ENCODE data around the gene C10orf71.

C10orf71 gene

DNA sequence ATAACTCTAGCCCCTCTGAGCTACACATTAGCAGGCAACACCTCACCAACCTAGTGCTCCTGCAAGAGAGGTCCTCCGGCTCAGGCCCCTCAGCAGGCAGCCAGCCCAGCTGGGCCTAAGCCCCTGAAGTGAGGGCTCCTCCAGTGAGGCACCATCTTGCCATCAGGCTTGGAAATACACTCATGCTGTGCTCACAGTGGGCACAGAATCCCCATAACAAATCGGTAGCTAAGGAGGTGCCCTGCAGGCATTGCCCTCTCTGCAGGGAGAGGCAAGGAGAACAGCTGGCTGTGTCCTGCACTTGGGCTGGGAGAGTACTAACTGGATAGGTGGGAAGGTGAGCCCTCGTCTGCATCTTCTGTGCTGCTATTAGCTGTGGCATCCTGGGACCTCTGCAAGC is 3.7 kb upstream of the C10orf71 start:
- no peak overlapping the region for H3K27ac Mint-ChIP-seq
- H3K36me3 Mint-ChIP-seq (ENCODE audit: low read depth): no peaks in the 10 kb centered on the region
- H3K4me1 Mint-ChIP-seq (ENCODE audit: low read depth): no peaks in the 10 kb centered on the region
- no peaks in the 10 kb centered on the region for H3K9me3 Mint-ChIP-seq
- H3K27me3 Mint-ChIP-seq (ENCODE audit: low read depth): peaks cover 8% of the 10 kb centered on the region
- no peak overlapping the region for H3K4me3 Mint-ChIP-seq

DNA sequence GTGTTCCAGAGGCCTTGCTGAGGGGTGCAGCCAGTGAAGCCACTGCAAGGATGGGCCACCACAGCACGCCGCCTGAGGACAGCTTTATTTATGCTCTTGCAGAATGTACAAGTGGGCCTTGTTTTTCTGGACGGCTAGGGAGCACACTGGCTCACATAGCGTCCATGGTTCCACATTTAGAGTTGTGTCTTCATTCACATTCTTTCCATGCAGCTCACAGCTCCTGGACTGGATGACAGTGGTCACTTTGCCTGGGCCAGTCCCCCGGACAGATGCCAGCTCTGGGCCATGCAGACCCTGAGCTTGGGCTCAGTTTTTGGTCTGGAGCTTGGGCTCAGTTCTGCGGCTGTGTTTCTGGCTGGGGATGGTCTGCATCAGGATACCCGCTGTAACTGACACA is 2.6 kb upstream of the C10orf71 start:
- H3K27ac Mint-ChIP-seq: no peak overlapping the region
- peaks cover 8% of the 10 kb centered on the region for H3K27me3 Mint-ChIP-seq (ENCODE audit: low read depth)
- no peaks in the 10 kb centered on the region for H3K36me3 Mint-ChIP-seq (ENCODE audit: low read depth)
- H3K4me3 Mint-ChIP-seq: no peak overlapping the region
- H3K9me3 Mint-ChIP-seq: no peaks in the 10 kb centered on the region
- H3K4me1 Mint-ChIP-seq (ENCODE audit: low read depth): no peaks in the 10 kb centered on the region

DNA sequence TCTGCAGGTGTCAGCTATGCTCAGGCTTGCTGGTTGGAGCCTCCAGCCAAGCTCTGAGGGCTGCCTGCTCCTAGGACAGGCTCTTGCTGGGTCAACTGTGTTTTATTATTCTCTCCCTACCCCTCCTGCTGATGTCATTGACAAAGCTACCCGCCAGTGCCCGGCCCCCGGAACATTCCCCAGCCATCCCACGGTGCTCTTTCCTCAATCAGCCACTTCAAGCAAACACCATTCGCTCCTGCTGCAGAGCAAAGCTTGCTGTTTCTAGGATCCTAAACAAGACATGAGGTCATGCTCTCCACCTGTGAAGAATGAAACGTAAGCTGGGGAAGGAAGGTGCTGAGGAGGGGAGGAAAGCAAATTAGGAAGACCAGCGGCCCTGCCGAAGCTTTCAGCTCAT is 2.1 kb upstream of the C10orf71 start:
- H3K9me3 Mint-ChIP-seq: no peaks in the 10 kb centered on the region
- peaks cover 6% of the 10 kb centered on the region for H3K27me3 Mint-ChIP-seq (ENCODE audit: low read depth)
- H3K4me1 Mint-ChIP-seq (ENCODE audit: low read depth): no peaks in the 10 kb centered on the region

DNA sequence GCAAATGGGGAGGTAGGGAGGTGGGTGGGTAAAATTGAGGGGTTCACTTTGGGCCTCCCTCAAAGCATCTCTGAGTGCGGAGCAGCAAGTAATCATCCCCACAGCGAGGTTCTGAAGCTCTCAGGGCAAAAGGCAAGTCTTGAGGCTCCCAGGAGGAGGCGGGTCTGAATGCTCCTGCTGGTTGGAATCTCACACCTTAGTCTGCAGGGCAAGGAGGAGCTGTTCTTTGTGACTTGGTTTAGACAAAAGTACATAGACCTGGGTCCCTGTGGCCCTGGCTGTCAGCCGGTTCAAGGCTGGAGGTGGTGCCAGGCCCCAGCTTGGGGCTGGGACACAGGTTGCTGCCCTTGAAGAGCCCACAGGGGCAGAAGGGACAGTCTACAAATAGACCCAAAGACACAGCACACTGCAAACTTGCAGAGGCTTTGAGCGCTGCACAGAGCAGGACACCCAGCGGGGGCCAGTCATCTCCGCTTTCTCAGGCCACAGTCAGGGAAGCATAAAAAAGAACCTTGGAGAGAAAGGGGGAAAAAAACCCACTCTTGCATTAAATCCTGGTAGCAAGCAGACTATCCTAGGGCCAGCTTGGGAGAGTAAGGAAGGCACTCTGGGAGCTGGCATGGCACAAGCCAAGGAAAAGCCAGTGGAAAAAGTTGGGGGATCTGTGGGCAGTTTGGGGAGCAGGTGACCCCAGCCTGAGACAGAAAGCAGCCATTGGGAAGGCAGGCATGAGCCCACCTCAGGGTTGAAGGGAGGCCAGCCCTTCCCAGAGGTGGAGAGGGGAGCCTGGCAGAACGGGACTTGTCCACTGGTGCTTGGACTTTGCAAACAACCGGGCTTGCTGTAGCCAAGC is 926 bp upstream of the C10orf71 start:
- no peaks in the 10 kb centered on the region for H3K27me3 Mint-ChIP-seq (ENCODE audit: low read depth)
- H3K36me3 Mint-ChIP-seq (ENCODE audit: low read depth): no peaks in the 10 kb centered on the region
- no peaks in the 10 kb centered on the region for H3K4me1 Mint-ChIP-seq (ENCODE audit: low read depth)
- H3K27ac Mint-ChIP-seq: no peak overlapping the region
- no peaks in the 10 kb centered on the region for H3K9me3 Mint-ChIP-seq
- H3K4me3 Mint-ChIP-seq: no peak overlapping the region

More for the DNA sequence above, 2.1 kb upstream of the C10orf71 start:
- no peaks in the 10 kb centered on the region for H3K36me3 Mint-ChIP-seq (ENCODE audit: low read depth)
- H3K27ac Mint-ChIP-seq: no peak overlapping the region
- H3K4me3 Mint-ChIP-seq: no peak overlapping the region

DNA sequence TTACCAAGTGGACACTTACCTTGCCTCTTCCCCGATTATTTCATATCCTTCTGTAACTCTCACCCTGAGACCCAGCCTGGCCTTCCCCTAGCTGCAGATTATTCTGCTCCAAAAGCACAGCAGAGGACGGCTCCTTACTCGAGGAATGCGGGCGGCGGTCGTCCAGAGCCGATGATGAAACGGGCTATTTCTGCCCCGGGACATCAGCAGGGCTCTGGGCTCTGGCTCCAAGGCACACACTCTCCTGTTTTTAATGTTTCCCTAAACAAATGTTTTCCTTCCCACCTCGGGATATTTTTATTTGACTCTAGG is 343 bp upstream of the C10orf71 start:
- Mint-ChIP-seq H3K27me3 (ENCODE audit: low read depth) (no peaks in the 10 kb centered on the region), H3K4me3 (no peak overlapping the region), H3K27ac (no peak overlapping the region), H3K9me3 (no peaks in the 10 kb centered on the region), H3K4me1 (ENCODE audit: low read depth) (no peaks in the 10 kb centered on the region), H3K36me3 (ENCODE audit: low read depth) (no peaks in the 10 kb centered on the region)

DNA sequence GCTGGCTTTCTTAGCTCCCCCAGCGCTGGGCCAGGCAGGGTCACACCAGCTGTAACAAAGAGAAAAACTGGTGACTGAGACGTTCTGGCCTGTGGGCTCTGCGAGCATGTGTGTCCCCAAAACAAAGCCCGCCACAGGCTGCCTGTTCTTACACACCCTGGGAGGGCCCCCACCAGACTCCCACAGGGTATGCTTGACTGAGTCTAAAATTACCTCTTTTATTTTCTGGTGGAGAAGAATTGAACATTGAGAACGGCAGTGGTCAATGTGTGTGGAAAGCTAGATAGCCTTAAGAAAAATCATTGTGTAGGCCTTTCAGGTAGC is 808 bp downstream of the C10orf71 start:
- no peaks in the 10 kb centered on the region for H3K27me3 Mint-ChIP-seq (ENCODE audit: low read depth)
- no peak overlapping the region for H3K4me3 Mint-ChIP-seq
- H3K36me3 Mint-ChIP-seq (ENCODE audit: low read depth): no peaks in the 10 kb centered on the region
- H3K27ac Mint-ChIP-seq: no peak overlapping the region
- no peaks in the 10 kb centered on the region for H3K4me1 Mint-ChIP-seq (ENCODE audit: low read depth)
- H3K9me3 Mint-ChIP-seq: no peaks in the 10 kb centered on the region

DNA sequence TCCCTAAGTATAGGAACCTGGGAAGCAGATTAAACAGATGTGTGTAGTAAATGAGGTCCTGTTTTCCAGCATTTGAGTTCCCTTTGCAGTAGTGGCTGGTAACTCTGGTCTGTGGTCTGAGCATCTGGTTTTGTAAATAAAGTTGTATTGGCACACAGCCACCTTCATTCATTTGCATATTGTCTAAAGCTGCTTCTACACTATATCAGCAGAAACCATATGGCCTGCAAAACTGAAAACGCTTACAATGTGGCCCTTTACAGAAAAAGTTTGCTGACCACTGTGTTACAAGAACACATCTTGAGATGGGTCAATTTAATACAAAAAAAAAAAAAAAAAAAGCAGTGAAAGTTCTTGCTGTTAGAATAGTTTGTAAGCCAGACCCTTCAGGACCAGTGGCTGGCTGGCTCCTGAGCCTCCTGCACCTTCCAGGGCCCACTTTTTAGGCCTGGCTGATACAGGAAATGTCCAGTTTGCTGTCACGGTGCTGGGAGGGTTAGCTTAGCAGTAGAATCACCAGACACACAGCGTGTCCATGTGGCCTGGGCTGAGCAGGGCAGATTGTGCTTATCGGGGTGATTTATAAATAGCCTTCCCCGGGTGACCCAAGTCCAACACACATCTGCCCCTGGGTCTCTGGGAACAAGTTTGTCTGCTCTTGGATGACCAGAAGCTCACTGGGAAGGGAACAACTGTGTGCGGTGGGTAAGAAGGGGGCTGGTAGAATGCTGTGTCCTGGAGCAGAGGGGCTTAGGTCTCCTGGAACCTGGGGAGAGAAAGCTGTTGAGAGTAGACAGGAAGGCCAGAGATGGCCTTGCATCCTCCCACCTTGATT is 1.4 kb downstream of the C10orf71 start:
- Mint-ChIP-seq H3K9me3 (no peaks in the 10 kb centered on the region), H3K4me1 (ENCODE audit: low read depth) (no peaks in the 10 kb centered on the region)

DNA sequence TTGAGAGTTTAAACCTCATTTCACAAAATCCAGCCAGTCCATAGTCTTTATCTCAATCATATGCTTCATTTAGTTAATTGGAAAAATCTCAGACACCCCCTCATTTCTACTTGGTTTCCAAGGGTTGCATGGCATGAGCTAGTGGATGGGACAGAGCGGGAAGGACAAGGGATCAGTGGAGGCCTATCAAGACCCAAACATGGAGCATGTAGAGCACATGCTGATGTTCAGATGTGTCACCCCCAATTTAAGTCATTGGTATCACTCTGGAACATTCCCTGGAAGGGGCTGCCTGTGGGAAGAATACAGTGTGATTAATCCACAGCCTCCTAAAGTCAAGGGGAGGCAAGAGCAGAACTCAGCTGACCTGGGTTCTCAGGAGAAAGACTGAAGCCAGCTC is 2.3 kb downstream of the C10orf71 start:
- Mint-ChIP-seq H3K27ac (no peak overlapping the region), H3K9me3 (no peaks in the 10 kb centered on the region), H3K27me3 (ENCODE audit: low read depth) (no peaks in the 10 kb centered on the region), H3K4me3 (no peak overlapping the region), H3K4me1 (ENCODE audit: low read depth) (no peaks in the 10 kb centered on the region), H3K36me3 (ENCODE audit: low read depth) (no peaks in the 10 kb centered on the region)

More for the DNA sequence above, 1.4 kb downstream of the C10orf71 start:
- Mint-ChIP-seq H3K27ac (no peak overlapping the region), H3K36me3 (ENCODE audit: low read depth) (no peaks in the 10 kb centered on the region), H3K4me3 (no peak overlapping the region), H3K27me3 (ENCODE audit: low read depth) (no peaks in the 10 kb centered on the region)

DNA sequence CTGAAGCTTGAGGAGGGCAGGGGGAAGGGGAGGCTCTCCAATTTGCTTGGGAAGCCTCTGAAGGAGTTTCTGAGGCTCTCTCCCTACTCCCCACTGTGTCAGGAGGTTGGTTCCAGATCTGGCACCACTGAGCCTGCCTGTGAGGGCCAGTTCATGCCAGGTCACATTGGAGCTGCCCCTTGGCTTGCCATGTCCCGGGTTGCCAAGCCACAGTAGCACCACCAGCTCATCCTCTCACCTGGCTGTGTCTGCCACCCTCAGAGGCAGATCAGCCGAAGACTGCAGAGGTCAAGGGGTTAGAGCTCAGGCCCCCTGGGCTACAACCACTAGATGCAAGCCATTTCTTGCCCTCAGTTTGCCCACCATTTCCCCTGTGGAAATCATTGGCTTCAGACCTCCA is 3.1 kb downstream of the C10orf71 start:
- Mint-ChIP-seq H3K27ac (no peak overlapping the region), H3K36me3 (ENCODE audit: low read depth) (no peaks in the 10 kb centered on the region), H3K4me1 (ENCODE audit: low read depth) (no peaks in the 10 kb centered on the region), H3K4me3 (no peak overlapping the region), H3K9me3 (no peaks in the 10 kb centered on the region), H3K27me3 (ENCODE audit: low read depth) (no peaks in the 10 kb centered on the region)

DNA sequence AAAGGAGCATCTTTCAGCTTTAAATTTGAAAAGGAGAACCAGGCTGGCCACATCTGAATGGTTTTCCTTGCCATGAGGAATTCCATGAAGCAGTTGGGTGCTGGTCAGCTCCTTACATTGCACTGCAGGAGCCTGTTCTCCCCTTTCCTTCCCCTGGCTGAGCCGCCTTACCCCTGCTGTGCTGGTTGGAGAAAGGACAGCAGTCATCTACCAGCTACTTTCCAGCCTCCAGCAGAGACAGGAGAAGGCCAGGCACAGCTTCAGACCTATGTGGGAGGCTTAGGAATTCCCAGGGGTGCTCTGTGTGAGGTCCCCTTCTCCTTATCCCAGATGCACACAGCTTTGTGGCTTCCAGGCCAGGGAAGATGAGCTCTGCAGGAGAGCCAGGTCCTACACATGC is 4.7 kb downstream of the C10orf71 start:
- H3K36me3 Mint-ChIP-seq (ENCODE audit: low read depth): no peaks in the 10 kb centered on the region
- H3K9me3 Mint-ChIP-seq: no peaks in the 10 kb centered on the region
- H3K4me3 Mint-ChIP-seq: no peak overlapping the region
- no peaks in the 10 kb centered on the region for H3K27me3 Mint-ChIP-seq (ENCODE audit: low read depth)
- H3K27ac Mint-ChIP-seq: no peak overlapping the region
- H3K4me1 Mint-ChIP-seq (ENCODE audit: low read depth): no peaks in the 10 kb centered on the region

DNA sequence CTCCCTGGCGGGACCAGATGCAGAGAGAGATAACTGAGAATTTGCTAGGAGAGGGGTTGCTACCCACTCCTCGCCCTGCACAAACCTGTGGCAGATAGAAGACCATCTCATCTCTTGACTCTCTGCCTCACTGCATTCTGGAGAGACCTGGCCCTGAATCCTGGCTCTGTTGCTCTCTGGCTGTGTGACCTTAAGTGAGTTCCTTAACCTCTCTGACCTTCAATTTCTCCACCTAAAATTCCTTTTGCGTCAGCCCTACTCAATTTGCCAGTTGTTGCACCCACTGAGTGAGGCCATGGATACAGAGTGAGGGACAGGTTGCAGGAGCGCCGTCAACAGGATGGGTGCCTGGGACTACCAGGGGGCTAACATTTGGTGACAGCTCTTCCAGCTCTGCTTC is 5.2 kb downstream of the C10orf71 start:
- H3K9me3 Mint-ChIP-seq: no peaks in the 10 kb centered on the region
- no peaks in the 10 kb centered on the region for H3K27me3 Mint-ChIP-seq (ENCODE audit: low read depth)
- H3K4me1 Mint-ChIP-seq (ENCODE audit: low read depth): no peaks in the 10 kb centered on the region
- H3K27ac Mint-ChIP-seq: no peak overlapping the region
- no peaks in the 10 kb centered on the region for H3K36me3 Mint-ChIP-seq (ENCODE audit: low read depth)
- no peak overlapping the region for H3K4me3 Mint-ChIP-seq

DNA sequence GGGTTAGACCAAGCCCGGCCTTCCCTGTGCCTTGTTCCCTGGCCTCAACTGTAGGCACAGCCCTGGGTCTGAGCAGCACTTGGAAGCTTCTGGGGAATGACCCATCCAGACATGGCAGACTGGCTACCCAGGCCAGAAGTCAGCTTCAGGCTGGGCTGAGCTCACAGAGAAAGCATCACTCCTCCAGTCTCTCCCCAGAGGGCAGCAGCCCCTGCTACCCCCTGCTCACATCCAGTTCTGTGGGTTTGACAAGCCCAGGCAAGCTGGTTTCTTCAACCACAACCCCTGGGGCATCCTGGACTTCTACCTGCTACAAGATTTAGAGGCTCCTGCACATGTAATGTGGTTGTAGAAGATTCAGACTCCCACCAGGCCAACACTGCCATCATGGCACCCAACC is 9.0 kb downstream of the C10orf71 start:
- Mint-ChIP-seq H3K27ac (no peak overlapping the region), H3K9me3 (no peaks in the 10 kb centered on the region), H3K36me3 (ENCODE audit: low read depth) (no peaks in the 10 kb centered on the region), H3K27me3 (ENCODE audit: low read depth) (peaks cover 9% of the 10 kb centered on the region), H3K4me1 (ENCODE audit: low read depth) (peaks cover 16% of the 10 kb centered on the region), H3K4me3 (no peak overlapping the region)

DNA sequence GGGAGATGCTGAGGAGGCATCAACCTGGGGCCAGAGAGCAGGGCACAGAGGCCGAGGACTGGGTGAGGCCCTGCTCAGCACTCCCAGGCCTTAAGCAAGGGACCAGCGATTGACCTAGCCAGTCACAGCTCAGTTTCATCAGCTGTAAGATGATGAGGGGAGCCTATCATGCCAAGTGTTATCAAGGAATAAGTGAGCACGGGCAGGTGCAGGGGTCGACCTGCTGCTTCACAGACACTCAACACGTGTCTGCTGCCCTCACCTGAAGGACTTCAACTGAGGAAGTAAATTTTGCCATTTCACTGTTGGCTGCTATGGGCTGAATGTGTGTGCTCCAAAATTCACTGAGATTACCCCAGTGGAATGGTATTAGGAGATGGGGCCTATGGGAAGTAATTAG is 9.9 kb downstream of the C10orf71 start:
- no peak overlapping the region for H3K4me3 Mint-ChIP-seq
- no peaks in the 10 kb centered on the region for H3K36me3 Mint-ChIP-seq (ENCODE audit: low read depth)
- H3K27ac Mint-ChIP-seq: no peak overlapping the region
- peaks cover 16% of the 10 kb centered on the region for H3K4me1 Mint-ChIP-seq (ENCODE audit: low read depth)
- H3K9me3 Mint-ChIP-seq: no peaks in the 10 kb centered on the region
- peaks cover 16% of the 10 kb centered on the region for H3K27me3 Mint-ChIP-seq (ENCODE audit: low read depth)

DNA sequence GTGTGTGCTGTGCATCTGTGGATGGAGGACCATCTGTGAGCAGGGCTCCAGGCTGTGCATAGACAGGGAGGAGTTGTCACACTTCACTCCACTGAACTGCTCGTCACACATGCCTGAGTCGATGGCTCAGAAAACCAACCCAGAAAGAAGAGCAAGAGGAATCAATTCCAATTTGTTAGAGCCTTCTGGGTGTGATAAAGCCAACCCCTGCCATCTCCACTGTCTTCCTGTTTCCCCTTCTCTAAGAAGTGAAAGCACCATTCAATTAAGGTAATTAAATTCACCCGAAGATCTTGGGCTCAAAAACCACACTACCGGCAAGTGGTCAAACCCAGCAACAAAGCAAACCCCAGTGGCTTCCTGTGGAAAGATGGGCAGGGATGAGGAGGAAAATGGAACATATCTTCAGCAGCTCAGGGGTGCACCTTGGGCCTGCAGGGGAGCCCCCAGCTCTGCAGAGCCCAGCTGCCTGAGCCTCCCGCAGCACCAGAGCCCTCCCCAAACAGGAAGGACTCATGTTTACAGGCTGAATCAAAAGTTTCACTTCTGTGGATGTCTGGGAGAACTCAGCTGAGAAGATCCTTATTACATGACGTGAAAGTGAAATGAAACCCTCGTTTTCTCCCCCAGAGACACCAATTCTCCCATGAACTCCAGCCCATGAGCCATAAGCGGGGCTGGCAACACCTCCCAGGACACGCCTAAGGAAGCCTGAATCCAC is 10.9 kb downstream of the C10orf71 start:
- peaks cover 16% of the 10 kb centered on the region for H3K4me1 Mint-ChIP-seq (ENCODE audit: low read depth)
- no peaks in the 10 kb centered on the region for H3K36me3 Mint-ChIP-seq (ENCODE audit: low read depth)
- peak overlapping the region; percentile 35 for H3K27ac Mint-ChIP-seq
- H3K4me3 Mint-ChIP-seq: peak overlapping the region; percentile 13
- no peaks in the 10 kb centered on the region for H3K9me3 Mint-ChIP-seq
- peaks cover 17% of the 10 kb centered on the region for H3K27me3 Mint-ChIP-seq (ENCODE audit: low read depth)

DNA sequence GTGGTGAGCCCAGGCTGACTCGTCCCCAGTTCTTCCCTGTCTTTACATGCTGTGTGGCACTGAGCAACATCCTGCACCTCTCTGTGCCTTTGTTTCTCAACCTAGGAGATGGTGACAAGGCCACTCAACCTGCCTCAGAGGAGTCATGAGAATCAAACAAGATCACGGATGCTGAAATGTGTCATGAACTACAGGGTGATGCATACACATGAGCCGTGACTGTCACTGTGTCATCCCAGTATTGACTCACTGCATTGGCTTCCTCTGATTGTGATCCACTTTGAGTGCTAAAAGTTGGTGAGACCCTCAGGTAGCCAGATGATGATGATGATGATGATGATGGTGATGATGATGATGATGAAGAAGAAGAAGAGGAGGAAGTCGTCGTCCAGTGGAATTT is 11.5 kb downstream of the C10orf71 start:
- no peak overlapping the region for H3K4me3 Mint-ChIP-seq
- H3K9me3 Mint-ChIP-seq: no peaks in the 10 kb centered on the region
- H3K36me3 Mint-ChIP-seq (ENCODE audit: low read depth): no peaks in the 10 kb centered on the region
- peaks cover 16% of the 10 kb centered on the region for H3K4me1 Mint-ChIP-seq (ENCODE audit: low read depth)
- peak overlapping the region; percentile 22 for H3K27ac Mint-ChIP-seq
- H3K27me3 Mint-ChIP-seq (ENCODE audit: low read depth): peaks cover 17% of the 10 kb centered on the region

Measured in T-helper 1 cell treated with Interleukin-12 subunit alpha and Interleukin-12 subunit beta and Interleukin-4 antibody, amounts not matched to agents 30 μg/mL and 1 μg/mL, for 36 hours (primary cell).